Measurements from ENCODE around the gene RCN1. TPM values are rescaled to one million over a fixed set of nuclear protein-coding genes. Genes with fewer than 3 reads are reported as not detected.
"Not testable (repeated sequence)": the region's sequence is repeated elsewhere in the genome, so short reads cannot be mapped to it uniquely, and the experiment has no call there.

The RCN1 gene
- total RNA-seq, 2 donors from 2014 or later = 35.6 to 46.4 TPM

DNA sequence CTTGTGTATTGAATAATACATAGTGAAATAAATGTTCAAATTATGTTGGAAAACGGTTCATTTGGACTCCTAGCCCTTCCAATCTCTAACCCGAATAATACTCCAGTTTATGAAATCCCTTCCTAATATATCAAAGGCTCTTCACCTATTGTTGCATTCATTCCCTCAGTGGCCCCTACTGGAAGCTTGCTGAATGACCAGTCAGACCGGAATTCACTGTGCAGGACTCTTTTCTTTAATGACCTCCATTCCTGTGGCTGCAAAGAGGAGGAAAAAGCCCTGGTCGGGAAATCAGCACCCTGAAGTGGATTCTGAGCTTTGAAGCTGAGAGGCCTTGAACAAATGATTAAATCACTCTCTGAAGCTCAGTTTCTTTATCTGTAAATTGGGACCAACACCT, 19.1 kb upstream of the RCN1 start:
- peak; percentile 38 for ATAC-seq
- no peak for DNase-seq
- intact Hi-C loops (cut with DNase I, micrococcal nuclease) = no loop called here

DNA sequence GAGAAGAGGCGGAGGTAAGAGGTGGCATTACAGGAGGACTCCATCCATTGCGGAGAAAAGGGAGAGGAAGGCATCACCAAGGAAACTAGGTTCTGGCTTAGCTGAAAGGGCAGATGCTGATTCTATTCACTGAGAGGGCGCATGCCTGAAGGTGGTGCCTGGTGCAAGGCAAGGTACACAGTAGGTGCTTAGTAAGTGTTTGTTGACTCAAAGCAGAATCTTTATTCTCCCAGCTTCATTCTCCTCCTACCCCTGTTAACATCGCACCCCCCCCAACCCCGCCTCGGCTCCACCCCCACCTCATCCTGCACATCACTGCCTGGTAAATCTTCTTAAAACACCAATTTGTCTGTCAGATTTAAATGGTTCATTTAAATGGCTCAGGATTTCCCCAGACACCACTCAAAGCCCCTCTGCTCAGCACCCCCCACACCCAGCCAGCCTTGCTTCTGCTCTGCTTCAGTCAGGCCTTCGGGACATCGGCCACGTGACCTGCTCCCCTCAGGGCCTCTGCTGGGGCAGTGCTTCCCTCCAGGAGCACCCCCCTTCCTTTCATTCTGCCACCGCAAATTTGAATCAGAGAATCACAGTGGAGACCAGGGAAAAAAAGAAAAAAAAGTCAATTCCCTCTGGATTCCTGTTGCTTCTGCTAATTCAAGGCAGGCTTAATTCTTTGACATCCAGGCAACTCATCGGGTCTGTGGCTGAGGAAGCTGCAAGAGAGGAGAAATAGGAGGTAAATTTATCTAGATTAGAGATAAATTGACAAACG, 17.8 kb upstream of the RCN1 start:
- intact Hi-C loops (cut with DNase I, micrococcal nuclease) = no loop called here
- no peak for ATAC-seq
- no peak for DNase-seq

DNA sequence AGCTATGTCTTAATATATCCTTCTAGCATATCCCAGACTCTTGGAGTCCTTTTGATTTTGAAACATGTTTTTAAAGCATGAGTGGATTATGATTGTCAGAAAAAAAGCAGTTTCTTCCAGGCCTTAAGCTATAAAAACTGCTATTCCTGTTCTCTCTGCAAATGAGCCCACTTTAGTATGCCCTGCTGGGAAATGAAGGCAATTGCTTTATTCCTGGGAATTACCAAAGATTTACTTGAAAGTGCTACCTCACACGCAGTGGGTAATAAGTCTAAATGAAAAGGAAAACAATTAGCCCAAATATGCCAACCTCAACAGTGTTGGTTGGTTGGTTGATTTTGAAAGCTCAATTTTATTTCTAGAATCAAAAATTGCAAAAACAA, 17.2 kb upstream of the RCN1 start:
- ATAC-seq (no peak), DNase-seq (no peak)
- intact Hi-C loops (cut with DNase I, micrococcal nuclease) = no loop called here

DNA sequence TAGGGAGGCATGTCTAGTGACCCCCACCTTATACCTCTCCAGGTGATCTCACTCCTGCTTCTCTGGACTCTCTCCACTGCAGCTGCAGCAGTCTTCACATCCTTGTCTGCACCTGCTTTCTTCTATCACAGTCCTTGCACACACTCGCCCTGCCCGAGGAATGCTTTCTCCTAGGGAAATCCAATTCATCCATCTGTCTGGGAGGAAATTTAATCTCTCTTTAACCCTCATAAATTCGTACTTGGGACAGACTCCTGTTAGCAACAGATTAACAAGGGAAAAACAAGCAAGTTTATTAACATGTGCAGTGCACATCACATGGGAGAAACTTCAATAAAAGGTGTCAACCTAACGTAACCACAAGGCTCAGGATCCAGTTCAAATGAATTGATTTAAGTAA, 11.3 kb upstream of the RCN1 start:
- DNase-seq = no peak
- no peak for ATAC-seq
- intact Hi-C loops (cut with DNase I, micrococcal nuclease) = no loop called here

DNA sequence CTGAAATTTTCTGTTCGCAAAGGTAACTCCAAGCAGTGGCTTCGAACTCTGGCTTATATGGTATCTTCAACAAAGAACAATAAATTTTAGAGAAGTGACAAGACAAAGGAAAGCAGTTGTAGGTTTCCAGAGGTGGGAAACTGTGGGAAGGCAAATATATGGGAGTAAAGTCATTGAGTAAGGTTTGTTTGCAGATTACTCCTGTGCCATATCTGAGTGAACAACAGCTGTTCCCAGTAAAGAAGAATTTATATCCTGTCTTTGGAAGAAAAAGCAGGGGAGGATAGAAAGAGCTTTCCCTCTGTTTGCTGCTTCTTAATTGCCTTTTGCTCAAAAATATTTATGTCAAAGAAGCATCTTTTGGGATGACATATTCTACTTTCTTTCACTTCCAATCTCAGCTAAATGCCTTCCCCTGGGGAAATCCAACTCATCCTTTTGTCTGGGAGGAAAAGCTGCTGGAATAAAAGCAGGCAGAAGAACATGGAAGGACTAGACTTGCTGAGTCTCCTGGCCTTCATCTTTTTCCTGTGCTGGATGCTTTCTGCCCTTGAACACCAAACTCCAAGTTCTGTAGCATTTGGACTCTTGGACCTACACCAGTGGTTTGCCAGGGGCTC, 10.4 kb upstream of the RCN1 start:
- ATAC-seq (no peak), DNase-seq (no peak)
- intact Hi-C loops (cut with DNase I, micrococcal nuclease) = no loop called here

DNA sequence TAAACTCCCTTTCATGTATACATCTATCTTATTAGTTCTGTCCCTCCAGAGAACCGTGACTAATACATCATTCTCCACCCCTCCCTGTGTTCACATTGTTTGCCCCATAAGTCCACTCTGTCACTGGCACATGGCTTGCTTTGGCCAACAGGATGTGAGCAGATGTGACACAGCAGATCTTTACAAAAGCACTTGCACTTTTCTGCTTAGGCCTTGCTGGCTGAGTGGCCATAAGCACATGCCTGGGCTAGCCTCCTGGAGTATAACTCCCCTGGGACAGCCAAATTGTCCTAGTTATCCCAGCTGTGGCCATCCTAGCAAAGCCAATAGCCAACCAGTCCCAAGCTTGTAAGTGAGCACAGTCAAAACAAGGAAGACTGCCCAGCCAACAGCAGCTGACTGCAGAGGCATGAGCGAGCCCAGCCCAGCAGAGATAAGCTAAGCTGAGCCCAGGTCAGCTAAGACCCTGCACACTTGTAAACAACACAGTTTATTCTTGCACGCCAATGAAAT, 9.7 kb upstream of the RCN1 start:
- ATAC-seq (no peak), DNase-seq (no peak)
- intact Hi-C loops (cut with DNase I, micrococcal nuclease) = no loop called here

DNA sequence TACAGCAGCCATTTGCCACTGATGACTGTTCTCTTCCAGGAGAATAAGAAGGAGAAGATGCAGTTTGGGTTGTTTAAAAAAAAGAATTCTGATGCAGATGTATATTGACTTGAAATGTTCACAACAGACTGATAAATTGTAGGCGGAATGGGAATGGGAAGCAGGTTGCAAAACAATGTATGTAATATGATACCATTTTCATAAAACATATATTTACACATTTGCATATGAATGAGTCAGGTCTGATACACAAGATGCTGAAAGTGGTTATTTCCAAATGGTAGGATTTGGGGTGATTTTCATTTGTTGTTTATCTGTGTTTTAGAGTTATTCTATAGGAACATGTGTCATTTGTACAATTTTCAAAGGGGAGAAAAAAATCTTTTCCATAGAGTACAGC, 9.0 kb upstream of the RCN1 start:
- ATAC-seq (no peak), DNase-seq (no peak)
- intact Hi-C loops (cut with DNase I, micrococcal nuclease) = no loop called here

DNA sequence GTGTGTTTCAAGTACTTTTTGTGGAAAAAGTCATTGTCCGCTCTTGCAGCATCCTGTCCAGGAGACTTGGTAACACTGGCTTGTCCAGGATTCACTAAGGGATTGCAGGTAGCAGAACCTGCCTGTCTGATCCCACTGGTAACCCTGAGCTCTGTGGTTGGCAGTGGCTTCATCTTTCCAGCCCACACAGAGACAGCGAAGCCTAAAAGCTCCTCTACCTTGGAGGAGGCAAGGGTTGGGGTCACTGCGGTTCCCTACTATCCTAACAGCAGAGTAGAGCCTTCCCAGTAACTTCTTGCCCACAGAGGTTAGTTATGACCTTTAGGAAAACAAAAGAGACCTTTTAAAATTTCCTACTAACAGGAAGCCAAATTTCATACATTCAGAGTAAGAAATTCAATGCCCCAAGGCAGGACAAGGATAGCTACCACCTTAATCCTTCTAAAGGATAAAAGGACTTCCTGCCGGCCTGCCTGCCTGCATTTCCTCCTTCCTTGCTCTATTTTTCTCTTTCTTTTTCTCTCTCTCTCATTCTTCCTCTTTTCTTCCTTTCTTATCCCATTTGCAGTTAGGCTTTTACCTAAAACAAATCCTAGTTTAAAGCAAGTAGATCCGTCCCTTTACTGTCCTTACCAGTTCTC, 8.4 kb upstream of the RCN1 start:
- ATAC-seq = no peak

DNA sequence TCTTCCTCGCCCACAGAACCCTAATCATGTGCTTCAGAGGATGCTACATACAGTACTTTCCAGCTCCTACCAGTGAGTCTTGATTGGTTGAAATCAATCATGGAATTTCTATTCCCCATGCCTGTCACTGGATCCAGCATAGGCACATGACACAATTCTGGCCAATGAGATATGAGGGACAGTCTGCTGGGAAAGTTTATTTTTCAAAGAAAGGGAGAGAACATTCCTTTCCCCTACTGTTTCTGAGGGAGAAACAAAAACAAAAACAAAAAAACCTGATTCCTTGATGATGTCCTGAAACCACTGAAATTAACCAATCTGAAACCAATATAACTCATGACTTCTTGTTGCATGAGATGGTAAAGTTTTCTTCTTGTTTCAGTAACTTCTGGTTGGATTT, 3.3 kb upstream of the RCN1 start:
- intact Hi-C loops (cut with DNase I, micrococcal nuclease) = no loop called here
- ATAC-seq = no peak
- no peak for DNase-seq

More for the DNA sequence above, 8.4 kb upstream of the RCN1 start:
- DNase-seq = no peak
- intact Hi-C loops (cut with DNase I, micrococcal nuclease) = no loop called here

DNA sequence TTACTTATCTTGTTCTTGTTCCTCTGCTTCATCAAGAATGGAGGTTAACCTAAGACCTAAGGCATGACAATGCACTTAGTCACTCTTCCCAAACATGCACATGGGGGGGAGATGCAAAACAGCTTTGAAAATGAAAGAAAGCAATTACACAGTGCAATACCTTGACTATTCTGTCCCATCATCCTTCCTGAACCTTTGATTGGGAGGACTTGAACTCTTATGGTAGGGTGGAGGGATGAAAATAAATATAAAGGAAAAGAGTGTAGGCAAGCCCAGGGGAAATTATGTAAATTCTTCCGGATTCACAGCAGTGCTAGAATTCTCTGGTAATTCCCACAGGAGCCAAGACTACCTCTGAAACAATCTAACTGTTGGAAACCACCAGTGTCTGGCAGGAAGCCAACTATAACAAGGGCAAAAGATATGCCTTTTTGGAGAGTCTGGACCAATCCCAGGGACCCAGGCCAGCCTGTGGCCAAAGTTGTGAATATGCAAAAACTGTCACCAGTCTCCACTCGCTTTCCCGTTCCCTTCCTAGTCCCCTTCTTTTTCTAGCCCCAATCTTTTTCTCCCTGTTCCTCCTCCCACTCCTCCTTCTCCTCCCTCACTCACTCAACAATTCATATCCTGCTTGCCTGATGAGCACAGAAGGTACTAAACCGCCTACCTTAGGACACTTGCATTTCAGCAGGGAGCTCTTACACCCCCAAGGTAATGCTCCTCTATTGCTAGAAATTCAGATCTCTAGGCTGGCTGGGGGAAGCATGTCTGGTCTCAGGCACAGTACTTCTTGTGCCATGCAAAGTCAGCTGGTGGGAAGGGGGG, 2.5 kb upstream of the RCN1 start:
- DNase-seq (no peak), ATAC-seq (no peak)
- intact Hi-C loops (cut with DNase I, micrococcal nuclease) = no loop called here

DNA sequence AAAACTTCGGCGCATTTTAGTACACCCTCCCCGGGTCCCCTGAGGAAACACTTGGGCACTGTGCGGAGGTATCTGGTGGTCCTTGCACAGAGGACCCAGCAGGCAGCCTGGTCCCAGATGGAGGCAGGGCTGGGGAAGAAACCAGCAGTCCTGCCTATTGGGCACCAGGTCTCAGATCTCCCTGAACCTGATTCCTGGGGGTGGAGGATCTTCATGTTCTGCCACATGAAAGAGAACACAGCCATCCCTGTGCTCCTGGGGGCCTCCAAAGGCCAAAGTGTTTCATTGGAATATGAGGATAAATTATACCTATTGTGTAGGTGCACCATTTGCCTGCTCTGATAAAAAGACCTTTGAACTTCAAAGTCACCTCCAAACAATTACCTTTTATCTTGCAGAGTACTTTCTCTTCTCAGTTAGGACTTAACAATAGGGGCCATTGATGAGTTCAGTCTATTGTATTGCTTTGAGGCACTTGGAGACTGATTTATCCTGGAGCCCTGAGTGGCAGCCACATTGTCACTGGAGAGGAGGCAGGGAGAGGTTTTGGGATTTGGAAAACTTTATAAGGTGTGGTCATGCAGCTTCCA, 1.8 kb downstream of the RCN1 start:
- intact Hi-C loops (cut with DNase I, micrococcal nuclease) = no loop called here
- no peak for DNase-seq
- ATAC-seq = no peak

DNA sequence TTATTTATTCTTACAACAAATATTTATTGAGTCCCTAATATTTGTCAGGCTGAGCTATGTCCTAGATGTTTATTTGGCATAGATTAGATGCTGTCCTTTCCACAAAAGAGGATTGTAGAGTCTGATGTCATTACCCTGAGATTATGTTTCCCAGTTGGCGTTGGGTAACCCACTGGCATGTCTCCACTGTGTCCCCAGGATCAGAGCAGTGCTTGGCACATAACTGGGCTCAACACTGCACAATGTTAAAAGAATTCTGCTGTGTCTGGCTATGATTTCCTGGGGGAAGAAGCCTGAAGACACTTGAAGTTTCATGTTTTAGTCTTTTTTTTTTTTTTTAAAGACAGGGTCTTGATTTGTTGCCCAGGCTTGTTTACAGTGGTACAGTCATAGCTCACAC, 4.0 kb downstream of the RCN1 start:
- intact Hi-C loops (cut with DNase I, micrococcal nuclease) = no loop called here
- ATAC-seq = no peak

DNA sequence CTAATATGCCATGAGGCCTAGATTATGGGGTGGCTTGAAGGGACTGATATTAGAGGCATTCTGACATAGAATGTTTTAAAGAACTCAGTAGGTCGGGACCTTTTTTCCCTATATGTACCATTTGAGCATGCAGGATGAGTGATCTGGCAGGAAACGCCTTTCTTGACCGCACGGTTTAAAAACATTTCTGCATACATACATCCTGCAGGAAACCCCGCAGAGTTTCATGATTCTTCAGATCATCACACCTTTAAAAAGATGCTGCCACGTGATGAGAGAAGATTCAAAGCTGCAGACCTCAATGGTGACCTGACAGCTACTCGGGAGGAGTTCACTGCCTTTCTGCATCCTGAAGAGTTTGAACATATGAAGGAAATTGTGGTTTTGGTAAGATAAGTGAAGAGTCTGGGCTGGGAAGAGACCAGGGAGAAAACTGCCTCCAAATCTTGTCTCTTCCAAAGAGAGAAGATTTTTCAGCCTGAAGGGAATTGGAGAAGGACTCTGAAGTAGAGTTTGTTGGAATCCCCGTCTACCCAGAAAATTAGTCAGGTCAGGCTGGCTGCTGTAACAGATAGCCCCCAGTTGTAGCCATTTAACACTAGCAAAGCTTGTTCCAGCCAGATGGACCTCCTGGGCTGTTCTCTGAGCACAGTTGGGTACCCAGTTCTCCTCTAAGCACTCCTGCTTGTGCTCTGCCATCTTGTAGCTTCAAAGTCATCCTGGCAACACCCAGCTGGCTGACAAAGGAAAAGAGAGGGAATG, 7.4 kb downstream of the RCN1 start:
- intact Hi-C loops (cut with DNase I, micrococcal nuclease) = no loop called here
- DNase-seq (no peak), ATAC-seq (no peak)

More for the DNA sequence above, 4.0 kb downstream of the RCN1 start:
- no peak for DNase-seq

DNA sequence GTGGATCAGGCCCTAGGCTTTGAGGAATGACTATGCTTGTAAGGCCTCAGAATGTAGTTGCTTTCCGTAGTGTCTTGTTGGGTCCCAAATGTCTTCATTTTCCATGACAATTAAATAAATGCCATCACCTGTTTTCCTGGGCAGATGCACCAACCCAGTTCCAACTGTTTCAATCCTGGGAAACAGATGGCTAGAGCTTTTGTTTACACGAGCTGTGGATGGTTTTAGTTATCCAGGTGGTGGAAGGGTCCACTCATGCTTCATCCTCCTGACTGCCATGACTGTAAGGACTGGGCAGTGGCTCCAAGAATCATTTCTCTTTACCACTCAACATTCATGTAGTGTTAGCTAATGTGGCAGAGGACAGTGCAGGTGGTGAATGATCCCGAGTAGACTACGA, 8.6 kb downstream of the RCN1 start:
- intact Hi-C loops (cut with DNase I, micrococcal nuclease) = no loop called here
- ATAC-seq (no peak), DNase-seq (no peak)

DNA sequence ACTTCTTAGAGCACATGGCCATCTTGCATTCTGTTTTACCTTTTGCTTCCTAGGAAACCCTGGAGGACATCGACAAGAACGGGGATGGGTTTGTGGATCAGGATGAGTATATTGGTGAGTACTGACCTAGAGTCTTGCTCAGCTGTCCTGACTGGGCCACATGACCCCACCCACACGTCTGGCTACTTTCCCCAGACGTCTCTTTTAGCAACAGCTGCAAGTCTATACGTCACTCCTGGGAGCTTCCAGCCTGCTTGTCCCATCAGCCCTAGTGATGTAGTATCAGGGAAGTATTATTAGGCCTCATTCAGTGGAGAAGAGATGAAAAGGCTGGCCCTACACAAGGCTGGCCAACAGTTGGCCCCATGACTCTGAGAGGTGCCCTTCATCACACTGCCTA, 9.6 kb downstream of the RCN1 start:
- intact Hi-C loops (cut with DNase I, micrococcal nuclease) = no loop called here
- DNase-seq (no peak), ATAC-seq (no peak)

DNA sequence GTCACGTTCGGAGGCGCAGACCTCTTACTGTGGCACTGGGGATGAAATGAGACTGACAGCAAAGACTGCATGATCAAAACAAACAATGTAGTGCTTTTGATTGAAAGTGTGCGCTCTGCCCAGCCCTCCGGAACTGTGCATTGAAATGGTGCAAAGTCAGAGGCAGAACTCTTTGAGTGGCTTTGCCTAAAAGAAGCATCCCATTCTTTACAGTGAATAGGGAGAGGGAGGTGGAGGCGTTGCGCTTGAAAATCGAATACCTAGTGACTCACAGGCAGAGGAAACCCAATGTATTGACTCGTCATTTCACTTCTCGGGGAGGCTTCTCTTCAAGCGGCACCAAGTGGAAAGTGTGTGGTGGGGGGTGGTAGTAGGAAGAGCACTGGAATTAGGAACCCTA, 10.9 kb downstream of the RCN1 start:
- ATAC-seq (no peak), DNase-seq (no peak)
- intact Hi-C loops (cut with DNase I, micrococcal nuclease) = no loop called here

DNA sequence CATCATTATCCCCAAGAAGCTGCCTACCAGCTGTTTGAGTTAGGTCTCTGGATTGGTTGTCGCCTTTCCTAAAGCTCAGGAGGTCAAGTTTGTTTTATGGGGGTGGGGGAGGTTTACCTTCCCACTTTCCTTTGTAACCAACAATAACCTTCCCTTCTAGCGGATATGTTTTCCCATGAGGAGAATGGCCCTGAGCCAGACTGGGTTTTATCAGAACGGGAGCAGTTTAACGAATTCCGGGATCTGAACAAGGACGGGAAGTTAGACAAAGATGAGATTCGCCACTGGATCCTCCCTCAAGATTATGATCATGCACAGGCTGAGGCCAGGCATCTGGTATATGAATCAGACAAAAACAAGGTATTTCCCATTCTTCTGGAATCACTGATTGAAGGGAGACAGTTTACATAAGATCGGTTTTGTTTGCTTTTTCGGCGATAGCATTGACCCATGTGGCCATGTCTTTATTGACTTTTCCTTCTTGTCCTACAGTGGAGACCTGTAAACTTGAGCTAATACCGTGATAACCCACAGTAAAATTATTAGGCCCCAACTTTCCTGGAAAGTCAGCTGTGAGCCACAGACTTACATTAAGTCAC, 12.3 kb downstream of the RCN1 start:
- ATAC-seq = peak; percentile 35
- intact Hi-C loops (cut with DNase I, micrococcal nuclease); DNase-seq: not testable (repeated sequence)

DNA sequence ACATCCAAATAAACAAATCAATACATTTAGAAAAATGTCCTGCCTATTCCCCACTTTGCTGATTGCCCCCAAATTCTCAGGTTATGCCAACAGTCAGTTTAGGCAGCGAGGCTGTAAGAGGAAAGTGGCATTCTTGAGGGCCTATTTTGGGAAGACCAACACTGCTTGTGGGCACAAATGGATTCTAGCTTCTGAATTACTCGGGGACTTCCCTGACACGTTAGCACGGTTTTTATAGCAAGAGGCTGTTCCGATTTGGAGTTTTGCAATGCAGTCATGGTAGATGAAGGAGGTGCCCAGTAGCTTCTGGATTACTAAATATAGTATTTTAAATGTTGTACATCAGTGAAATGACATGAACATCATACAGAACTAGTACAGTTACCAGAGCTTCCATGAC, 13.1 kb downstream of the RCN1 start:
- intact Hi-C loops (cut with DNase I, micrococcal nuclease) = no loop called here
- no peak for ATAC-seq
- no peak for DNase-seq
